ENCODE results near the gene OSGEPL1.
A peak's percentile ranks its signal among the peaks of the same experiment; 100 is the strongest.

OSGEPL1 gene

GRCh38 chr2:189762551-189763298, at the start of gene OSGEPL1:
TSS of gene OSGEPL1 (minus strand) at chr2:189762792. CDS start at chr2:189761640, 1,152 bp downstream.
- H3K27ac ChIP-seq (ENCODE audit: low read length), result peak within 1 kb of the TSS; percentile 80
- no peaks in the 10 kb centered on the region for H3K27me3 ChIP-seq (ENCODE audit: low read depth, low read length)
- H3K36me3 ChIP-seq (ENCODE audit: control insufficient read depth in 1 of 2, insufficient read depth in 2 of 2, low read length in 2 of 2), result peaks cover 5% of the 10 kb centered on the region in 2 donors
- H3K9me3 ChIP-seq (ENCODE audit: control insufficient read depth in 1 of 2, low read length in 2 of 2), result no peaks in the 10 kb centered on the region
- H3K4me3 ChIP-seq (ENCODE audit: low read depth in 1 of 2, low read length in 2 of 2), result peak within 1 kb of the TSS; percentile 85 to 89
- H3K4me1 ChIP-seq (ENCODE audit: control insufficient read depth in 1 of 2, insufficient read depth in 2 of 2, low read length in 2 of 2), result peaks cover 5 to 16% of the 10 kb centered on the region in 2 donors

GRCh38 chr2:189803431-189803830, 40.8 kb upstream of the OSGEPL1 start:
- Histone ChIP-seq H3K4me1 (ENCODE audit: control insufficient read depth in 1 of 2, insufficient read depth in 2 of 2, low read length in 2 of 2) (peaks cover 0 to 3% of the 10 kb centered on the region in 2 donors), H3K27ac (ENCODE audit: low read length) (no peak overlapping the region), H3K9me3 (ENCODE audit: control insufficient read depth in 1 of 2, low read length in 2 of 2) (no peaks in the 10 kb centered on the region), H3K36me3 (ENCODE audit: control insufficient read depth in 1 of 2, insufficient read depth in 2 of 2, low read length in 2 of 2) (peaks cover 8 to 11% of the 10 kb centered on the region in 2 donors), H3K27me3 (ENCODE audit: low read depth, low read length) (no peaks in the 10 kb centered on the region), H3K4me3 (ENCODE audit: low read depth in 1 of 2, low read length in 2 of 2) (no peak overlapping the region)

GRCh38 chr2:189802396-189802912, 39.9 kb upstream of the OSGEPL1 start:
- H3K4me3 ChIP-seq (ENCODE audit: low read depth in 1 of 2, low read length in 2 of 2), result no peak overlapping the region
- H3K9me3 ChIP-seq (ENCODE audit: control insufficient read depth in 1 of 2, low read length in 2 of 2), result no peaks in the 10 kb centered on the region
- no peaks in the 10 kb centered on the region for H3K27me3 ChIP-seq (ENCODE audit: low read depth, low read length)
- H3K4me1 ChIP-seq (ENCODE audit: control insufficient read depth in 1 of 2, insufficient read depth in 2 of 2, low read length in 2 of 2), result peaks cover 0 to 10% of the 10 kb centered on the region in 2 donors
- H3K27ac ChIP-seq (ENCODE audit: low read length), result no peak overlapping the region
- peaks cover 8 to 11% of the 10 kb centered on the region in 2 donors for H3K36me3 ChIP-seq (ENCODE audit: control insufficient read depth in 1 of 2, insufficient read depth in 2 of 2, low read length in 2 of 2)

GRCh38 chr2:189799531-189799930, 36.9 kb upstream of the OSGEPL1 start:
- H3K4me3 ChIP-seq (ENCODE audit: low read depth in 1 of 2, low read length in 2 of 2), result no peak overlapping the region
- H3K27me3 ChIP-seq (ENCODE audit: low read depth, low read length), result no peaks in the 10 kb centered on the region
- no peak overlapping the region for H3K27ac ChIP-seq (ENCODE audit: low read length)
- no peaks in the 10 kb centered on the region for H3K9me3 ChIP-seq (ENCODE audit: control insufficient read depth in 1 of 2, low read length in 2 of 2)
- peaks cover 0 to 10% of the 10 kb centered on the region in 2 donors for H3K4me1 ChIP-seq (ENCODE audit: control insufficient read depth in 1 of 2, insufficient read depth in 2 of 2, low read length in 2 of 2)
- H3K36me3 ChIP-seq (ENCODE audit: control insufficient read depth in 1 of 2, insufficient read depth in 2 of 2, low read length in 2 of 2), result peaks cover 5 to 12% of the 10 kb centered on the region in 2 donors

- H3K27me3 ChIP-seq (ENCODE audit: low read depth, low read length), result no peaks in the 10 kb centered on the region
- H3K36me3 ChIP-seq (ENCODE audit: control insufficient read depth in 1 of 2, insufficient read depth in 2 of 2, low read length in 2 of 2), result peaks cover 5 to 12% of the 10 kb centered on the region in 2 donors
- peaks cover 0 to 10% of the 10 kb centered on the region in 2 donors for H3K4me1 ChIP-seq (ENCODE audit: control insufficient read depth in 1 of 2, insufficient read depth in 2 of 2, low read length in 2 of 2)
- no peak overlapping the region for H3K27ac ChIP-seq (ENCODE audit: low read length)
- H3K9me3 ChIP-seq (ENCODE audit: control insufficient read depth in 1 of 2, low read length in 2 of 2), result no peaks in the 10 kb centered on the region
- H3K4me3 ChIP-seq (ENCODE audit: low read depth in 1 of 2, low read length in 2 of 2), result no peak overlapping the region
These were observed 36.4 kb upstream of the OSGEPL1 start for GRCh38 chr2:189799030-189799331.

GRCh38 chr2:189798312-189799029, 35.9 kb upstream of the OSGEPL1 start:
- Histone ChIP-seq H3K36me3 (ENCODE audit: control insufficient read depth in 1 of 2, insufficient read depth in 2 of 2, low read length in 2 of 2) (peaks cover 5 to 12% of the 10 kb centered on the region in 2 donors), H3K4me3 (ENCODE audit: low read depth in 1 of 2, low read length in 2 of 2) (no peak overlapping the region), H3K27me3 (ENCODE audit: low read depth, low read length) (no peaks in the 10 kb centered on the region), H3K9me3 (ENCODE audit: control insufficient read depth in 1 of 2, low read length in 2 of 2) (no peaks in the 10 kb centered on the region), H3K27ac (ENCODE audit: low read length) (no peak overlapping the region), H3K4me1 (ENCODE audit: control insufficient read depth in 1 of 2, insufficient read depth in 2 of 2, low read length in 2 of 2) (peaks cover 0 to 10% of the 10 kb centered on the region in 2 donors)

- Histone ChIP-seq H3K9me3 (ENCODE audit: control insufficient read depth in 1 of 2, low read length in 2 of 2) (no peaks in the 10 kb centered on the region), H3K36me3 (ENCODE audit: control insufficient read depth in 1 of 2, insufficient read depth in 2 of 2, low read length in 2 of 2) (peaks cover 9 to 17% of the 10 kb centered on the region in 2 donors), H3K4me1 (ENCODE audit: control insufficient read depth in 1 of 2, insufficient read depth in 2 of 2, low read length in 2 of 2) (peaks cover 0 to 10% of the 10 kb centered on the region in 2 donors), H3K27me3 (ENCODE audit: low read depth, low read length) (no peaks in the 10 kb centered on the region), H3K4me3 (ENCODE audit: low read depth in 1 of 2, low read length in 2 of 2) (no peak overlapping the region), H3K27ac (ENCODE audit: low read length) (no peak overlapping the region)
These were observed 35.3 kb upstream of the OSGEPL1 start for GRCh38 chr2:189797902-189798301.

GRCh38 chr2:189794310-189794709, 31.7 kb upstream of the OSGEPL1 start:
- Histone ChIP-seq H3K4me3 (ENCODE audit: low read depth in 1 of 2, low read length in 2 of 2) (no peak overlapping the region), H3K27ac (ENCODE audit: low read length) (no peak overlapping the region), H3K36me3 (ENCODE audit: control insufficient read depth in 1 of 2, insufficient read depth in 2 of 2, low read length in 2 of 2) (peaks cover 8 to 12% of the 10 kb centered on the region in 2 donors), H3K4me1 (ENCODE audit: control insufficient read depth in 1 of 2, insufficient read depth in 2 of 2, low read length in 2 of 2) (peaks cover 0 to 10% of the 10 kb centered on the region in 2 donors), H3K9me3 (ENCODE audit: control insufficient read depth in 1 of 2, low read length in 2 of 2) (no peaks in the 10 kb centered on the region), H3K27me3 (ENCODE audit: low read depth, low read length) (no peaks in the 10 kb centered on the region)

- no peaks in the 10 kb centered on the region for H3K4me1 ChIP-seq (ENCODE audit: control insufficient read depth in 1 of 2, insufficient read depth in 2 of 2, low read length in 2 of 2)
- no peak overlapping the region for H3K4me3 ChIP-seq (ENCODE audit: low read depth in 1 of 2, low read length in 2 of 2)
- no peaks in the 10 kb centered on the region for H3K9me3 ChIP-seq (ENCODE audit: control insufficient read depth in 1 of 2, low read length in 2 of 2)
- H3K27me3 ChIP-seq (ENCODE audit: low read depth, low read length), result no peaks in the 10 kb centered on the region
- peaks cover 7 to 11% of the 10 kb centered on the region in 2 donors for H3K36me3 ChIP-seq (ENCODE audit: control insufficient read depth in 1 of 2, insufficient read depth in 2 of 2, low read length in 2 of 2)
- H3K27ac ChIP-seq (ENCODE audit: low read length), result no peak overlapping the region
These were observed 28.9 kb upstream of the OSGEPL1 start for GRCh38 chr2:189791338-189792042.

- H3K9me3 ChIP-seq (ENCODE audit: control insufficient read depth in 1 of 2, low read length in 2 of 2), result no peaks in the 10 kb centered on the region
- peaks cover 5 to 23% of the 10 kb centered on the region in 2 donors for H3K4me1 ChIP-seq (ENCODE audit: control insufficient read depth in 1 of 2, insufficient read depth in 2 of 2, low read length in 2 of 2)
- peak within 1 kb of the TSS; percentile 91 for H3K27ac ChIP-seq (ENCODE audit: low read length)
- H3K4me3 ChIP-seq (ENCODE audit: low read depth in 1 of 2, low read length in 2 of 2), result peak within 1 kb of the TSS; percentile 87 to 89
- peaks cover 7 to 11% of the 10 kb centered on the region in 2 donors for H3K36me3 ChIP-seq (ENCODE audit: control insufficient read depth in 1 of 2, insufficient read depth in 2 of 2, low read length in 2 of 2)
- no peaks in the 10 kb centered on the region for H3K27me3 ChIP-seq (ENCODE audit: low read depth, low read length)
These were observed 21.6 kb upstream of the OSGEPL1 start, which contains the start of the genes ORMDL1 and PMS1 for GRCh38 chr2:189783927-189784867. TSS of gene ORMDL1 (minus strand) at chr2:189784339. CDS start at chr2:189782595, 1,744 bp downstream. TSS of gene PMS1 (plus strand) at chr2:189784450. CDS start at chr2:189791810, 7,360 bp downstream.

Data from muscle layer of duodenum (tissue), 2 donors.